ENCODE data around the gene TEKT2. TPM values are rescaled to one million over a fixed set of nuclear protein-coding genes. Genes with fewer than 3 reads are reported as not detected.

TEKT2 gene
- total RNA-seq, 1 experiment from 2014 or later = 0.20 TPM

DNA sequence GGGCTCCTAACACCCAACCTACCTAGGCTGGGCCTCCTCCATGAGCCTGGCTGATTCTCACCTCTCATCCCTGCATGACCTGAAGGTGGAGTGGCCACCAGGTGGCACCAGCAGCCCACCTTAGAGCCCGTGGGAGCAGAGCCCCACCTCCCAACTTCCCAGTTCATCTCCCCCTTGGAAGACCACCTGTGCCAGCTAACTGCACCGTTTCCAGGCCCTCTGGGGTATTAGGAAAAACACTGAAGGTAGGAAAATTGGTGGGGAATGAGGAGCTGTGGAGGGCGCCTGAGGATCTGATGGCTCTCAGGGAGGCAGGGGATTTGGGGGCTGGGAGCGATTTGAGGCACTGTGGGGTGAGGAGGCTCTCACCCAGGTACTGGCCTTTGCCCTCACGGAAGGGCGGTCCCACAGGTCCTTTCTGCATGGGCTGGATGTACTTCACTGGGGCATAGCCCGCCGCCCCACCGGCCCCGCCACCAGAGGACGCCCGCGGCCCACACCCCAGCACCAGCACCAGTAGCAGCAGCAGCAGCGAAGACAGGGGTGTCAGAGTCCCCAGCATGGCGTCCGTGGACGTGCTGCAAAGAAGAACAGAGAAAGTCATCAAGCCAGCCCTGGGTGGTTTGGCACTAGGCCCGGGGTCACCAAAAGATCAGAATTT is 15.9 kb downstream of the TEKT2 start:
- Mint-ChIP-seq H3K27ac (peak overlapping the region in 1 of 3 experiments; percentile 35; a peak in 2 of 7 replicates), H3K27me3 (ENCODE audit: low read depth) (no peaks in the 10 kb centered on the region), H3K9me3 (no peaks in the 10 kb centered on the region), H3K4me1 (peaks cover 16 to 19% of the 10 kb centered on the region in 2 experiments), H3K4me3 (no peak overlapping the region), H3K36me3 (ENCODE audit: insufficient read depth in 1 of 3, low read depth in 3 of 3) (peaks cover 0 to 7% (median 0%) of the 10 kb centered on the region in 3 experiments; a peak in 2 of 7 replicates)
- Histone ChIP-seq H3K4me1 (ENCODE audit: insufficient read depth, low read length) (no peaks in the 10 kb centered on the region), H3K27ac (ENCODE audit: insufficient read length, low read depth, low read length) (no peak overlapping the region), H3K9ac (ENCODE audit: extremely low read depth, insufficient read length, low read length) (no peak overlapping the region), H3K23ac (ENCODE audit: insufficient read length, low read depth, low read length) (no peak overlapping the region), H3K56ac (ENCODE audit: insufficient read length, low read depth, low read length) (no peak overlapping the region), H2BK5ac (ENCODE audit: insufficient read length, low read length) (no peak overlapping the region), H2AK5ac (ENCODE audit: insufficient read length, low read length) (no peak overlapping the region), H3K14ac (ENCODE audit: insufficient read depth, low read length) (no peak overlapping the region), H2BK12ac (ENCODE audit: insufficient read length, low read depth, low read length) (no peak overlapping the region), H4K5ac (ENCODE audit: insufficient read length, low read depth, low read length) (no peak overlapping the region), H3K18ac (ENCODE audit: insufficient read length, low read depth, low read length) (no peak overlapping the region), H2BK120ac (ENCODE audit: low read depth, low read length, poor library complexity, severe bottlenecking) (no peak overlapping the region), H3K27me3 (ENCODE audit: insufficient read depth, low read length) (no peaks in the 10 kb centered on the region), H3K23me2 (ENCODE audit: insufficient read length, low read depth, low read length, poor library complexity, severe bottlenecking) (no peaks in the 10 kb centered on the region), H3T11ph (ENCODE audit: low read length) (no peak overlapping the region), H4K8ac (replicated peaks; ENCODE audit: insufficient read length, low read depth, low read length) (no peak overlapping the region), H3K79me1 (ENCODE audit: insufficient read depth, low read depth, low read length, poor library complexity, severe bottlenecking) (no peaks in the 10 kb centered on the region), H4K20me1 (ENCODE audit: control insufficient read depth, insufficient read depth, insufficient read length) (no peaks in the 10 kb centered on the region), H2AFZ (ENCODE audit: low read length) (no peak overlapping the region), H4K91ac (ENCODE audit: insufficient read length, low read depth, low read length) (no peak overlapping the region), H3K4ac (ENCODE audit: low read depth, low read length) (no peak overlapping the region), H2BK15ac (ENCODE audit: low read depth, low read length) (no peak overlapping the region), H3K4me2 (ENCODE audit: insufficient read depth, insufficient read length, low read length) (no peak overlapping the region), H3K9me3 (ENCODE audit: control insufficient read depth, low read depth, low read length) (no peaks in the 10 kb centered on the region), H3K79me2 (ENCODE audit: insufficient read depth, low read length) (no peaks in the 10 kb centered on the region), H2BK20ac (ENCODE audit: low read depth, low read length, poor library complexity, severe bottlenecking) (no peak overlapping the region)
- WGBS (ENCODE audit: extremely low coverage, insufficient read length, low lambda C conversion rate) = no CpG with 5 or more reads among the region's 18 CpGs
- TF ChIP-seq, protein P1, sequence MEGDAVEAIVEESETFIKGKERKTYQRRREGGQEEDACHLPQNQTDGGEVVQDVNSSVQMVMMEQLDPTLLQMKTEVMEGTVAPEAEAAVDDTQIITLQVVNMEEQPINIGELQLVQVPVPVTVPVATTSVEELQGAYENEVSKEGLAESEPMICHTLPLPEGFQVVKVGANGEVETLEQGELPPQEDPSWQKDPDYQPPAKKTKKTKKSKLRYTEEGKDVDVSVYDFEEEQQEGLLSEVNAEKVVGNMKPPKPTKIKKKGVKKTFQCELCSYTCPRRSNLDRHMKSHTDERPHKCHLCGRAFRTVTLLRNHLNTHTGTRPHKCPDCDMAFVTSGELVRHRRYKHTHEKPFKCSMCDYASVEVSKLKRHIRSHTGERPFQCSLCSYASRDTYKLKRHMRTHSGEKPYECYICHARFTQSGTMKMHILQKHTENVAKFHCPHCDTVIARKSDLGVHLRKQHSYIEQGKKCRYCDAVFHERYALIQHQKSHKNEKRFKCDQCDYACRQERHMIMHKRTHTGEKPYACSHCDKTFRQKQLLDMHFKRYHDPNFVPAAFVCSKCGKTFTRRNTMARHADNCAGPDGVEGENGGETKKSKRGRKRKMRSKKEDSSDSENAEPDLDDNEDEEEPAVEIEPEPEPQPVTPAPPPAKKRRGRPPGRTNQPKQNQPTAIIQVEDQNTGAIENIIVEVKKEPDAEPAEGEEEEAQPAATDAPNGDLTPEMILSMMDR (conservative IDR thresholded peaks at IDR 0.05) = peak; percentile 88
- DNase-seq = peak; percentile 89

Measured in H9 (cell line).